Smooth muscle cell of the brain vasculature (primary cell): Measurements from ENCODE around the gene CNOT3.
"Not testable (repeated sequence)": the region's sequence is repeated elsewhere in the genome, so short reads cannot be mapped to it uniquely, and the experiment has no call there.

Source experiments
- DNase-seq: peaks from one replicate; pipeline ENCODE4 v3.0.0-alpha.2; 2012; ENCODE audit warnings: low read depth, low spot score

CNOT3 gene

DNA sequence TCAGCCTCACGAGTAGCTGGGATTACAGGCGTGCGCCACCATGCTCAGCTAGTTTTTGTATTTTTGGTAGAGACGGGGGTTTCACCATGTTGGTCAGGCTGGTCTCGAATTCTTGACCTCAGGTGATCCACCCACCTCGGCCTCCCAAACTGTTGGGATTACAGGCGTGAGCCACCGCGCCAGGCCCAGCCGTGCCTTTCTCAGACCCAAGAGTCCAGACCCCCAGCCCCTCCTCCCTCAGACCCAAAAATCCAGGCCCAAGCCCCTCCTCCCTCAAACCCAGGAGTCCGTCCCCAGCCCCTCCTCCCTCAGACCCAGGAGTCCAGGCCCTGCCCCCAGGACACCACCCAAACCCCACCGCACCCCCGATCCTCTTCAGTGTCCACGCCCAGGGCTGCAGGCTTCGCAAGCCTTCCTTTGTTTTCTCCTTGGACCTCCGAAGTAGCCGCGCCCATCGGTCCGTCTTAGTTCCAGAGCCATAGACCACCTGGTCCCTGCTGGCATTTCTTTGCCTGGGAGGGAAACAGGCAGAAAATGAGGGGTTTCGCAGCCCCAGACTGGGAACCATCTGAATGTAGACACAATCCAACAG is 31.7 kb downstream of the CNOT3 start:
- no peak for DNase-seq

DNA sequence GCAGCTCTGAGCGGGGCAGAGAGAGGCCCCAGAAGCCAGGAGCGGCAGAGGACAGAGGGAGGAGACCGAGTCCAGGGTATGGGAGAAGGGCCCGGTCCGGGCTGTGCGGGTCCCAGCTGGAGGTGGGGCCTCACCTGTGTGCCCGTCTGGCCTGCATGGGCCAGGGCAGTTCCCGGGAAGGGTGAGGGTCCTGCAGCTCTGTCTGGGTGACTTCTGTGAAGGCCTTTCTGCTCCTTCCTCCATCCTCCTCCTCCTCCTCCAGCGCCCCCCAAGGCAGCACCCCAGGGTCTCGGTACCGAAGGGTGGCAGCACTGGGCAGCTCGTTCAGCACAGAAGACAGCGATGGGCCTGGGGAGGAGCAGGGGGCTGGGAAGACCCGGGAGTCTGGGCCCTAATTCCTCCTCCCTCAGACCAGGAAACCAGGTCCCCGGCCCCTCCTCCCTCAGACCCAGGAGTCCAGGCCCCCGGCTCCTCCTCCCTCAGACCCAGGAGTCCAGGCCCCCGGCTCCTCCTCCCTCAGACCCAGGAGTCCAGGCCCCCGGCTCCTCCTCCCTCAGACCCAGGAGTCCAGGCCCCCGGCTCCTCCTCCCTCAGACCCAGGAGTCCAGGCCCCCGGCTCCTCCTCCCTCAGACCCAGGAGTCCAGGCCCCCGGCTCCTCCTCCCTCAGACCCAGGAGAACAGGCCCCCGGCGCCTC is 34.3 kb downstream of the CNOT3 start:
- not testable (repeated sequence) for DNase-seq

DNA sequence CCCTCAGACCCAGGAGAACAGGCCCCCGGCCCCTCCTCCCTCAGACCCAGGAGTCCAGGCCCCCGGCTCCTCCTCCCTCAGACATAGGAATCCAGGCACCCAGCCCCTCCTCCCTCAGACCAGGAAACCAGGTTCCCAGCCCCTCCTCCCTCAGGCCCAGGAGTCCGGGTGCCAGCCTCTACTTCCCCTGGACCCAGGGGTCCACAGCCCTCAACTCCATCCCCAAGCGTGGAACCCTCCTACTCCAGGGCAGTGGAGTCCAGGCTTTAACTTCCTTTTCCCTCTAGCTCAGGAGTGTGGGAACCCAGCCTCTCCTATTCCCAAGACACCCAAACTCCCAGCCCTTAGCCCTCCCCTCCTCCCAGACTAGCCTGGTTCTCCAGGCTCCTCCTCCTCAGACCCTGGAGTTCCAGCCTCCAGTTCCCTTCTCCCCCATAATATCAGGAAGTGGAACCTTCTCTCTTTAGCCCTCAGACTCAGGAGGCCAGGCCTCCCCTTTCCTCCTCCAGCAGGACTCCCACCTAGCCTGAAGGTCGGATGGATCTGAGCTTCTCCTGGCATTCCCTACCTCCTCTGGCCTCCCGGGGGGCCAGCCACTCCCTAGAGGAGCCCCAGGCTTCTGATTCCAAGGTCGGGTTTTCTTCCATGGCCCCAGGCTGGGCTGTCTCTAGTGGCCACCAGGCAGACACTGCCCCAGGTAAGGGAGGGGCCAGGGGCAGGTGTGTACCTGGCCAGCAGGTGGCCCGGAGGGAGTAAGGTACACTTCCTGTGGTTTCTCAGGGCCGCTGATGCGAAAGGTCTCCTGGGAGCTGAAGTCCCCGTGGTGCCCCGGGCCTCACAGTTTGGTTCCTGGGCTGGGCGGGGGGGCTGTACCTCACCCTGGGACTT is 35.2 kb downstream of the CNOT3 start, which contains the start of gene TMC4:
Gene TMC4, minus strand, starts transcription at position 690 of the 888 bp plus-strand sequence. Its CDS starts 43 bp downstream, at position 647.
- DNase-seq = no peak

DNA sequence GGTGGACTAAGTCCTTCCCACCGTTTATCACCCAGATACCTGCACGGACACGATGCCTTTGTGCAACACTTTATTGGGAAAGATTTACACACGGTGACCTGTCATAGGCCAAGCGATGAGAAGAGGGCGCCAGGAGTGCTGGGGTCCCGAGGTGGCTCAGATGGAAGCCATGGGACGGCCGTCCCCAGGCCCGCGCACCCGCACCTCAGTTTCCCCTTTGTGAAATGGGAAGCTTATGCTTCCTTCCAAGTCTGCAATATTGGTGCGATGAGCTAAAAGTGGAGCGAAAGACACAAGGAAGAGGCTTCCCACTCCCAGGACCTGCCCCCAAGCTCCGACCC is 35.8 kb downstream of the CNOT3 start:
- DNase-seq = no peak

DNA sequence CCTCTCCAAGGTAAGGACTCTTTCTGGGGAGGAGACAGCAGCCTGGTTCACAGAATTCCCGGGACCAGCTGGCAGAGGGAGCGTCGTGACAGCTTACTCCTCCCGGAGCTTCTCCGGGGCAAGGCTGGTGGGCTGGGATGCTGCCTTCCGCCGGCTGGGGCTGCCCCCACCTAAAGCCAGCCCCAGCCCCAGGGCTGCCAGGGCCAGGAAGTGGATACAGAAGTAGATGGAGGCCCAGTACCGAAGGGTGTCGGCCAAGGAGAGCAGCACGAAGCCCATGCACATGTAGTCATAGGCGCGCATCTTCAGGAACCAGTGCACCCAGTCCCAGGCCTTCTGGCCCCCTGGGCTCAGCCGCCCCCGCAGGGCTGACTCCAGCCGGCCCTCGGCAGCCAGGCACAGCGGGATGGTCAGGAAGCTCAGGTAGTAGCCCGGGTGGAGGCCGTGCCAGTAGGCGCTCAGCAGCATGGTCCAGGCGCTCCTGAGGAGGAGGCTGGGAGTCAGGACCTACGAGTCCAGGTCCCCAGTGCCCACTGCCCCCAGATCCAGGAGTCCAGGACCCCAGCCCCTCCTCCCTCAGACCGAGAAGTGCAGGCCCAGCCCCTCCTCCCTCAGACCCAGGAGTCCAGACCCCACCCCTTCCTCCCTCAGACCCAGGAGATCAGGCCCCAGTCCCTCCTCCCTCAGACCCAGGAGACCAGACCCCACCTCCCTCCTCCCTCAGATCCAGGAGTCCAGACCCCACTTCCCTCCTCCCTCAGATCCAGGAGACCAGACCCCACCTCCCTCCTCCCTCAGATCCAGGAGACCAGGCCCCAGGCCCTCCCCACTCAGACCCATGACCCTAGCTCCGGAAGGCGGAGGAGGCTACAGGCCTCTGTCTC is 36.6 kb downstream of the CNOT3 start:
- no peak for DNase-seq

DNA sequence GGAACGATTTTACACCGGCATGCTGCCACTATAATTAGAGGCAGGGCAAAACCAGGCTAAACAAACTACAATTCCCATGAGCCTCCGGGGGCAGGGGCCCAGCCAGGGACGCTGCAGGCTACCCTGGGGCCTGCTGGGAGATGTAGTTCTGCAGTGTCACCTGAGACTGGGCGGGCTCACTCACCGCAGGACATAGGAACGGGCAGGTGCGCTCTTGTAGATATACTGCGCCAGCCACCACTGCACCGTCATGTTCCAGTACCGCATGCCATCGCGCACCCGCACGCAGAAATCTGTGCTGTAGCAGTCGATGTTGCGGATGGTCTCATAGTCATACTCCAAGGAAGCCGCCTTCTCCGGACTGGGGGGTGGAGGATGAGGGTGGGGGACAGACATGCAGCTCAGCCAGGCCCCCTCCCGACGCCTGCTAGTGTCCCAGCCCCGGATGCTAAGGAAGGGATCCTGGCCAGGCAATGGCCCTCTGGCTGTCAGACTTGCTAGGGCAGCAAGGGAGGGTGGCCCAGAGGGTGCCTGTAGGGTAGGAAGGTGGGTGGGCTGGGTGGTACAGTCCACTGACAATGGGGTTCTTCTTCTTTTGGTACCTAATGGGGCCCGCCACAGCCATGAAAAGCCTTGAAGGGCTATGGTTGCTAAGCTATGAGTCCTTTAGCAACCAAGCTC is 41.2 kb downstream of the CNOT3 start:
- DNase-seq = no peak

DNA sequence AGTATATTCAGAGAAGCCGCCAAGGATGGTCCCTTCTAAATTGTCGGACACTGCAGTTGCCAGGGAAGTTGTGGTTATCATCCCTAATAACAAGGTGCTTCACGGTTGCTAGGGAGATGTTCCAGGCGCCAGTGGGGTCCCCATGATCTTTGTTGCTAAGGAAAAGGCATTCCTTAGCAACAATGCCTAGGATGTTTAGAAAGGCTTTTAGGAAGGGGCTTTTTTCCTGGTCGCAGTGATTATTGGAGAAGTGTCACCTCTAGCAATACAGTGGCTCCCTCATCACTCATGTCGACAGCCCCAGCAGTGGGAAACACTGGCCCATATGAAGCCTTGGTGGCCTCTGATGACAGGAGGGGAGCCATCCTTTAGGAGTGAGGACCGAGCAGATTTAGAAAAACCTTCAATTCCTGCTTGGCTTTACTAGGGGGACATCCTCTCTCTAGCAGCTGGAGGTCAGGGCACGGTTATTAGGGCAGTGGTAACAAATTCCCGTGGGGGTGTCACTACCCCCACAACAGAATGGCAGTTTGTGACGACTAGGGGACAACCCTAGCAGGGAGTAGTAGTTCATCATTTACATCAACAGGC is 41.8 kb downstream of the CNOT3 start:
- DNase-seq = no peak

DNA sequence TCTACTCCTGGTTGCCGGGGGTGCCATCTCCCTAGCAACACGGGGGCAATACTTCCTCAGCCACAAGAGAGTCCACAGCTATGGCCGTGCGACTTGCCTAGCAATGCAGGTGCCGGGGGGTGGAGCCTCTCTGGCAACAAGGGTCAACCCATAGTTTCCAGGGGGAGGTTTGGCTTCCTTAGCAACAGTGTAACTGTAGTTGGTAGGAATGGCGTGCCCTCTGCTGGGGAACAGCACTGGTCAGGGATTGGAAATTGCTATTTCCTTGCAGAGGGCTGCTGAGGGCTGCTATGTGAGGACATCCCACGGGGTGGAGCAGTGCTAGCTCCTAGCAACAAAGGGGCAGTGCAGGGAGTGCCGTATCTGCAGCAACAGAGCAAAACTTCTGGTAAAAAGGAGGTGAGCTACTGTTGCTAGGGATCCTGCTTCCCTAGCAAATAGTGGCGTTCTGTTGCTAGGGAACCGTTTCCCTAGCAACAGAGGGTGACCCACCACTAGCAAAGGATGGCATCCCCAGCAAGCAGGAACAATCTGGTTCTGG is 42.4 kb downstream of the CNOT3 start:
- DNase-seq = no peak

DNA sequence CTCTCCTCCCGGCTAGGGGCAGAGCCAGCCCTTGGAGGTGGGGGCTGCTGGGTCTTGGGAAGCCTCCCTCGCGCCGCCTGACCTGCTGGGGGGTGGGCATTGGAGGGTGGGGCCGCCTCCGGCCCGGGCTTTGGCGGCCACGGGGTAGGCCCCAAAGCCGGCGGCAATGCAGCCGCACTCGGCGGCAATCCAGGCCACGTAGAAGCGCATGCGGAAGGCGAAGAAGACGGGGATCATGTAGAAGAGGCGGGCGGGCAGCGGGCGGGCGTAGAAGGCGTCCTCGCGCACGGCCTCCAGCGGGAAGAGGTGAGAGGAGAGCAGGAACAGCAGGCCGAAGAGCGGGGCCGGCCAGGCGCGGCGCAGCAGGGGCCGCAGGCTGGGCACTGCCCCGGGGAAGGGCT is 43.1 kb downstream of the CNOT3 start:
- no peak for DNase-seq

DNA sequence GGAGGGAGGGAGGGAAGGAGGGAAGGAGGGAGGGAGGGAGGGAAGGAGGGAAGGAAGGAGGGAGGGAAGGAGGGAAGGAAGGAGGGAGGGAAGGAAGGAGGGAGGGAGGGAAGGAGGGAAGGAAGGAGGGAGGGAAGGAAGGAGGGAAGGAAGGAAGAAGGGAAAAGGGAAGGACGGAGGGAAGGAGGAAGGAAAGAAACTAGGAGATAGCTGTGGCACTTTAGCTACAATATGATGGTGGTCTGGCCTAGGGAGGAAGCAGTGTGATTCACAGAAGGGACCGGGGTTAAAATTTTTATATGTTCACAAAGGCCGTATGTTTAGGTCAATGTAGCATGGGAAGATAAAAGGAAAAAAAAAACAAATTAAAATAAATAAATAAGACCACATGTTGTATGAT is 44.3 kb downstream of the CNOT3 start:
- not testable (repeated sequence) for DNase-seq

DNA sequence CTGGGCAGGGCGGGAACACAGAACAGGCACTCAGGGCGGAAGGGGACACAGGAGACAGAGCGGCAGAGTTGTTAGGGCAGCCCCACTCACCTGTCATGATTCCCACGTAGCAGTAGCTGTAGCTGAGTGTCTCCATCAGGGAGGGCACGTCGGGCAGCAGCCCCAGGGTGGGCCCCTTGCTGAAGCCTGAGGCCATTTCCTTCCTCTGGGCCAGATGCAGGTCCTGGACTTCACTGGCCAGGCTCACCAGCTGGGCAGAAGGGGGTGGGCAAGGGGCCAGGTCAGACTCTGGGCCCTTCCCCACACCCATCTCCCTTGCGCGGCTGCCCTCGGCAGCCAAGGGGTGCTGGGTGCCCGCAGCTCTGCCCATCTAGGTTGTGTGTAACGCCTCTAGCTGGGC is 45.9 kb downstream of the CNOT3 start:
- DNase-seq = no peak

DNA sequence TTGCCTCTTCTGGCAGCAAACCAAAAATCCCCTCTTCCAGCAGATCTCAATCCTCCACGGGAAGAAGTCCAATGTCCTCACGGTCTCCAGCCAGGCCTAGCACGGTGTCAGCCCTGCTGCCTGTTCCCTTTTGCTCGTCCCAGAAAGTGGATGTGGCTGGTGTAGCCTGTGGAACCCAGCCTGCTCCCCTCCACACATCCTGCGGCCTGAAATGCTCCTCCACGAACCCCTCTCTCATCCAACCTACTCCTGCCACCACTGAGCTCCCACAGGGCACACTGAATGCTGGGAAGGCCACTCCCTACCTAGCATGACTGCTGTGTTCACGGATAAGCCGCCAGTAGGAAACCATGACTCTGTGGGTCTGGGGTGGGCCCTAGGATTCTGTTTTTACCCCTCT is 48.8 kb downstream of the CNOT3 start:
- no peak for DNase-seq

DNA sequence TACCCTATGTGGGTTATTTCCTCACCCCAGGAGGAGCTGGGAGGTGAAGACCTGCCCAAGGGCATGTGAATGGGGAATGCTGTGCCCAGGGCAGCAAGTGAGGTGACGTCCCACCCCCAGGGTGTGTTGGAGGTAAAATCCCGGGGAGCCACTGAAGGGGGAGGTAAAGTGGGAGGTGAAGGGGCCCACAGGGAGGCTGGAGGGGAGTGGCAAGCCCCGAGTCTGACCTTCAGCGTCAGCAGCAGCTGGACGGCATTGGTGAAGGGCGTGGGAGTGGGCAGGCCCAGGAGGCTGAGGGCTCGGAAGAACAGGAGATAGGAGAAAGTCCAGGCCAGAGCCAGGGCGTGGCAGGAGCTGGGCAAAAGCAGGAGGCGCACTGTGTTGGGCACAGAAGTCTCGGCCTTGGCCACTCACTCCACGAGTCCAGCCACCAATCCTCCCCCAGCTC is 49.4 kb downstream of the CNOT3 start:
- no peak for DNase-seq

DNA sequence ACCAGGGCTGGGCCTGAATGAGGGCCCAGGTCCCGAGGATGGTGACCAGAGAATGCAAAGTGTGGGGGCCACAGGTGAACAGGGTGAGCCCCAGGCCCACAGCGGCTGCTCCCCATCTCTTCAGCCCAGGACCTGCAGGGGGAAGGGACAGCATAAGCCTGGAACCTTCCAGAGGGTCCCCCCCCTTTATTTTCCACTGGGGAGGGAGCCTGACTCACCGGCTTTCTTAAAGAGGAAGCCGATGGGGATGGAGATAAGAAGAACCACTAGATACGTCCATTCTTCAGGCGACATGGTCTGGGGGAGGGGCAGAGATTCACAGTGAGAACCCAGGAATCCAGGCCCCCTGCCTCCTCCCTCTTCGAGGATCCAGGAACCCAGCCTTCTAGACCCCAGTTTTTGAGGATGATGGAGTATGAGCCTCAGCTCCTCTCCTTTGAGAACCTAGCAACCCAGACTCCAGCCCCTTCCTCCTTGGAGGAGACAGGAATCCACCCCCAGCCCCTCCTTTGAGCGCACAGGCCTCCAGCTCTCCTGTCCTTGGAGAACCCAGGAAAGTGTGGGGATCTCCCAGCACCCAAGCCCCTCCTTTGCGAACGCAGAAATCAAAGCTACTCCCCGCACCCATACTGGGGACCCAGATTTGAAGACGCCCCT is 50.8 kb downstream of the CNOT3 start:
- DNase-seq = no peak

DNA sequence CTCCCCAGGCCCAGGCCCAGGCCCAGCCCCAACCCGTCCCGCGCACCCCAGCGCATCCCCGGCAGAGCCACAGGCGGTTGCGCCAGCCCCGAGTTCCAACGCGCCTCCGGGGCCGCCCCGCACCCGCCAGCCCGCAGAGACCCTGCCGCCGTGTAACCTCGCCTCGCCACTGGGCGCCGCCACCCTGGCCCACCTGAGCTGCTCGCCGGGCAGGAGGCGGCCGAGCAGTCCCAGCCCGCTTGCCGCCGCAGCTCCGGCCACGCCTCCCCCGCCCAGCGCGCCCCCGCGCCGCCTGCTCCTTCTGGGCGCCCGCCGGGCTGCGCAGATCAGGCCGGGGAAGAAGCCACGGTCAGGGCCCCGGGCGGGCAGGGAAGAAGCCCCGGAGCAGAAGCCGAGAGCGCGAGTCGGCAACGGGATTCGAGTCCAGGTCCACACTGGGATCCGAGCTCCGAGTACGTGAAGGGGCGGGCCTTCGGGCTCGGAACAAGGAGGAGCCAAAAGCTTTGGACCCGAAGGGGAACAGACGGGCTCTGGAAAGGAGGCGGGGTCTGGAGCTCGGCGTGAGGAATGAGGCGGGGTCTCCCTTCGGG is 51.7 kb downstream of the CNOT3 start, which contains the start of gene MBOAT7:
Gene MBOAT7, minus strand, starts transcription at position 436 of the 590 bp plus-strand sequence. CDS start 1,072 bp downstream, outside the sequence.
- DNase-seq = no peak

DNA sequence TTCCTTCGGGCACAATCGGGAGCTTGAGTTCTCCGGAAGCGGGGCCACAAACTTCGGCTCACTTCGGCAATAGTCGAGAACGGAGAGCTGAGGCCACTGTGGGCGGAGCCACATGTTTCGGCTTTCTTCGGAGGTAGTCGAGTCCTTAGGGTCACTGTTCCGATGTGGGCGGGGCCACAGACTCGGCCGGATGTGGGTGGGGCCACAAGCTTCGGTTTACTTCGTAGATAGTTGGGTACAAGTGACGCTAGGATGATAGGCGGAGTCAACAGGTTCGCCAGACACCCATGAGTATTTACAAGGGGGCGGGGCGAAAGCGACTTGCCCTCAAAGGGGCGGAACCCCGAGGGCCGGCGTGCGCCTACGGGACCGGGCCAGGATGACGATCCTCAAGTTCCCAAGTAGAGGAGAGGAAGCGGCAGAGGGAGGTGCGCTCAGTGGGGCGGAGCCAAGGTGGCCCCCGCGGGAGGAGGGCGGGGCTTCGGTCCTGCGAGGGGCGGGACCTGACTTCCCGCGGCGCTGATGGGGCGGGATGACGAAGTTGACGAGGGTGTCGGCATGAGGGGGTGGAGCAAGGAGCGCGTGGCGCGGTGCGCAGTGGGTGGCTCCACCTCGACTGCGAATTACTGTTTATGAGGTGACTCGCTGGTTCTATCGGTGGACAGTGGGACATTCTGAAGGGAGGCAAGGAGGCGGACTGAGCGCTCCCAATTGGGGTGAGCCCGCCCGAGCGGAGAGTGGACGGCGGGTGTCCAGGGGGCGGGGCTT is 52.4 kb downstream of the CNOT3 start:
- peak; percentile 100 for DNase-seq

DNA sequence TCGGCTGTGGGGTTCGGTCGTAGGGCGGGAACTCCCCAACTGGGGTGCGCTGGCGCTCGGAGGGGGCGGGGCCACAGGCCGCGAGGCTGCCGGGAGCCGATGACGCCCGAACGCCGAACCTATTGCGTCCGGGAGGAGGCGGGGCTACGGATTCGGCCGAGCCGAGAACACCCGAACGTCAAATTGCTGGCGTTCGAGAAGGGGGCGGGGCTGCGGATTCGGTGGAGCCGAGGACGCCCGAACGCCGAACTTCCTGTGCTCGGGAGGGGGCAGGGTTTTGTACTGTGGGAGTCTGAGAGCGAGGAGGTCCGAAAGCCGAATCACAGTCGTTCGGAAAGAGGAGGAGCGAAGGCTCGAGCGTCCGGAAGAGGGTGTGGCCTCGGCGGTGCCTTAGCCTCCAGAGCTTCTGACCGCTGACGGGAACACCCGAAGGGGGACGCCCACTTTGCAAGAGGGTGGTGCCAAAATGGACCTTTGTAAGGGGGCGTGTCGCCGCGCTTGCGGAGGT is 53.0 kb downstream of the CNOT3 start:
- peak; percentile 100 for DNase-seq
